ENCODE results near the gene SRP54. TPM values are rescaled to one million over a fixed set of nuclear protein-coding genes. Genes with fewer than 3 reads are reported as not detected.
"Not testable (repeated sequence)": the region's sequence is repeated elsewhere in the genome, so short reads cannot be mapped to it uniquely, and the experiment has no call there.

The SRP54 gene
- total RNA-seq, 3 donors from 2014 or later: 32.9 to 45.6 (median 40.6) TPM

DNA sequence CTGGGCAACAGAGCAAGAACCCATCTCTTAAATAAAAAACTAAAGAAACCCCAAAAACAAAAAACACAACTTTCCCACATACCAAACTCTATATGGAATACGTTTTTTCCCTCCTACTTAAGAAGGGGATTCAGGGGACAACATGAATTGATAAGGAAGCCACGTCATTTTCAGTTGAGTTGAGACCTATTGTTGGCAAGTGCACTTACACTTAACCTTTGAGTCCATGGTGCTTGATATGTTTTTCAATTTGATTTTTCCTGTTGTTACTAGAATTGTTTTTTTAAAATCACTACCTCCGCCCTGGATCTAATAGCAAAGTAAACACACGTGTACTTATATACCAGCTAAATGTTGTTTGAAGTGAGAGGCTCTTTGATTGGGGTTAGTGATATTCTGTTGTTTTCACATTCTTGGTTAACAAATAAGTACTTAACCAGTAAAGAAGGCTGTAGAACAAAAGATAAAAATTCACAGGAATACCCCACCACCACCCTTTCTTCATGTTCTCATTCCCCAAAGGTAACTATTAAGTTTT, 65.3 kb downstream of the SRP54 start:
- TF ChIP-seq, protein P1, sequence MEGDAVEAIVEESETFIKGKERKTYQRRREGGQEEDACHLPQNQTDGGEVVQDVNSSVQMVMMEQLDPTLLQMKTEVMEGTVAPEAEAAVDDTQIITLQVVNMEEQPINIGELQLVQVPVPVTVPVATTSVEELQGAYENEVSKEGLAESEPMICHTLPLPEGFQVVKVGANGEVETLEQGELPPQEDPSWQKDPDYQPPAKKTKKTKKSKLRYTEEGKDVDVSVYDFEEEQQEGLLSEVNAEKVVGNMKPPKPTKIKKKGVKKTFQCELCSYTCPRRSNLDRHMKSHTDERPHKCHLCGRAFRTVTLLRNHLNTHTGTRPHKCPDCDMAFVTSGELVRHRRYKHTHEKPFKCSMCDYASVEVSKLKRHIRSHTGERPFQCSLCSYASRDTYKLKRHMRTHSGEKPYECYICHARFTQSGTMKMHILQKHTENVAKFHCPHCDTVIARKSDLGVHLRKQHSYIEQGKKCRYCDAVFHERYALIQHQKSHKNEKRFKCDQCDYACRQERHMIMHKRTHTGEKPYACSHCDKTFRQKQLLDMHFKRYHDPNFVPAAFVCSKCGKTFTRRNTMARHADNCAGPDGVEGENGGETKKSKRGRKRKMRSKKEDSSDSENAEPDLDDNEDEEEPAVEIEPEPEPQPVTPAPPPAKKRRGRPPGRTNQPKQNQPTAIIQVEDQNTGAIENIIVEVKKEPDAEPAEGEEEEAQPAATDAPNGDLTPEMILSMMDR (IDR thresholded peaks at IDR 0.05): no peak
- intact Hi-C loops (cut with DNase I, micrococcal nuclease): no loop called here
- peaks cover 31% of the 10 kb centered on the region for H3K4me1 ChIP-seq (ENCODE audit: low read depth)
- no peaks in the 10 kb centered on the region for H3K36me3 ChIP-seq (ENCODE audit: low read depth)
- DNase-seq: no peak
- ATAC-seq: no peak
- H3K9me3 ChIP-seq: no peaks in the 10 kb centered on the region
- H3K4me3 ChIP-seq: no peak overlapping the region

DNA sequence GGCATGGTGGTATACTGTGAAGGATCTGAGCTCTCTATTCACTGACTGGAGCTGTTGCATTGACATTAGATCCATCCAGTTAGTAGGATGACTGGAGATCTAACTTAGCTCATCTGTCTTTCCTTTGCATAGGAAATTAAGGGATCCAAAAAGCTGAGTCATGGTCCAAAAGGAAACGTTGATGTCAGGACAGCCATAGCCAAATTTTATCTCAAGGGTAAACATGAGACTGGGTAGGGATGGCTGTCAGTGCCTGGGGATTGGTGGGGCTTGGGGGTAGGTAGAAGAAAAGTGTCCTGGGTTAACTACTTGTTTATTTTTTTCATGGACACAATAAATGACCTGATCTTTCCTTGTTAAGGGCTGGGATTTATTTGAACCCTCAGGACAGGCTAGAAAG, 67.9 kb downstream of the SRP54 start:
- DNase-seq (no peak), ATAC-seq (no peak)
- TF ChIP-seq, protein P1 (IDR thresholded peaks at IDR 0.05): no peak
- H3K4me1 ChIP-seq (ENCODE audit: low read depth): peaks cover 31% of the 10 kb centered on the region
- no peak overlapping the region for H3K4me3 ChIP-seq
- intact Hi-C loops (cut with DNase I, micrococcal nuclease): no loop called here
- no peaks in the 10 kb centered on the region for H3K9me3 ChIP-seq
- no peaks in the 10 kb centered on the region for H3K36me3 ChIP-seq (ENCODE audit: low read depth)

GRCh38 chr14:35051796-35052195, 69.0 kb downstream of the SRP54 start:
- peaks cover 31% of the 10 kb centered on the region for H3K4me1 ChIP-seq (ENCODE audit: low read depth)
- DNase-seq: no peak
- no peaks in the 10 kb centered on the region for H3K36me3 ChIP-seq (ENCODE audit: low read depth)
- H3K9me3 ChIP-seq: no peaks in the 10 kb centered on the region
- H3K4me3 ChIP-seq: no peak overlapping the region
- intact Hi-C loops (cut with DNase I, micrococcal nuclease): no loop called here
- ATAC-seq: peak; percentile 86
- TF ChIP-seq, protein P1 (IDR thresholded peaks at IDR 0.05): no peak

DNA sequence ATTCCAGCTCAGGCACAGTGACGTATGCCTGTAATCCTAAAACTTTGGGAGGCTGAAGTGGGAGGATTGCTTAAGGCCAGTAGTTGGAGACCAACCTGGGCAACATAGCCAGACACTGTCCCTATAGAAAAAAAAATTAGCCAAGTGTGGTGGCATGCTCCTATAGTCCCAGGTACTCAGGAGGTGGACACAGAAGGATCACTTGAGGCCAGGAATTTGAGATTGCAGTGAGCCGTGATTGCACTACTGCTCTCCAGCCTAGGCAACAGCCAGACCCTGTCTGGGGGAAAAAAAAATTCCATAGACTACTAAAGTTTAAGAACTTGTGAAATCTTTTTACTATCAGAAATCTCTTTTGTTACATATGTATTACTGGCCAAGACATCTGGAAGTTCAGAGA, 69.8 kb downstream of the SRP54 start:
- H3K4me3 ChIP-seq: no peak overlapping the region

GRCh38 chr14:35061113-35061791, 78.5 kb downstream of the SRP54 start:
- H3K4me1 ChIP-seq (ENCODE audit: low read depth); intact Hi-C loops (cut with DNase I, micrococcal nuclease); H3K4me3 ChIP-seq; H3K9me3 ChIP-seq; H3K36me3 ChIP-seq (ENCODE audit: low read depth): not testable (repeated sequence)
- ATAC-seq: peak; percentile 99
- DNase-seq: peak; percentile 70 to 77 (median 75)

More for the DNA sequence above, 69.8 kb downstream of the SRP54 start:
- Histone ChIP-seq H3K36me3 (ENCODE audit: low read depth) (no peaks in the 10 kb centered on the region), H3K9me3 (no peaks in the 10 kb centered on the region), H3K4me1 (ENCODE audit: low read depth) (peaks cover 30% of the 10 kb centered on the region)
- intact Hi-C loops (cut with DNase I, micrococcal nuclease): no loop called here
- ATAC-seq (no peak), DNase-seq (no peak)
- TF ChIP-seq, protein P1 (IDR thresholded peaks at IDR 0.05): no peak

DNA sequence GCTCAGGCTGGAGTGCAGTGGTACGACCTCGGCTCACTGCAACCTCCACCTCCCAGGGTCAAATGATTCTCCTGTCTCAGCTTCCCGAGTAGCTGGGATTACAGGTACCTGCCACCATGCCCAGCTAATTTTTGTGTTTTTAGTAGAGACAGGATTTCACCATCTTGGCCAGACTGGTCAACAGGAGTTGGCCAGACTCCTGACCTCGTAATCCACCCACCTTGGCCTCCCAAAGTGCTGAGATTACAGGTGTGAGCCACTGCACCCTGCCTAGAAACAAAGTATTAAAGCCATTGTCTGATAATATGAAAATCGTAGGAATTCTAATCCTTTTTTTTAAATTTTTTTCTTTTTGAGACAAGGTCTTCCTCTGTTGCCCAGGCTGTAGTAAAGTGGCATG, 82.9 kb downstream of the SRP54 start:
- H3K4me3 ChIP-seq; H3K36me3 ChIP-seq (ENCODE audit: low read depth); DNase-seq; ATAC-seq; intact Hi-C loops (cut with DNase I, micrococcal nuclease); H3K9me3 ChIP-seq: not testable (repeated sequence)
- H3K4me1 ChIP-seq (ENCODE audit: low read depth): peaks cover 13% of the 10 kb centered on the region
